CD4-positive, alpha-beta T cell (primary cell): Measurements from ENCODE around the gene MED17. TPM values are rescaled to one million over a fixed set of nuclear protein-coding genes. Genes with fewer than 3 reads are reported as not detected.

Experiments used
- ATAC-seq: fragments of 200-7000 bp; cut with Tn5 transposase; one replicate; pipeline ENCODE4 v1.10.0; 2022; ENCODE audit warnings: mild to moderate bottlenecking; ENCODE audit not compliant: poor library complexity
- CTCF ChIA-PET: fragments of 350-600 bp; sonication (Branson Sonifier 250); formaldehyde crosslinking; loops from one replicate; lab custom pipeline; 2021; ENCODE audit warnings: antibody characterized with exemption, inconsistent platforms; lab: Charles Lee
- POLR2A ChIA-PET: fragments of 350-600 bp; sonication (Branson Sonifier 250); formaldehyde crosslinking; loops from one replicate; lab custom pipeline; 2021; ENCODE audit warnings: antibody characterized with exemption, inconsistent platforms; lab: Charles Lee
- DNase-seq, 14 experiments: peaks; one replicate each; pipeline ENCODE4 v3.0.0-alpha.2; 2013 to 2020; ENCODE audit warnings: mixed read lengths in 2 of 14
- H3K27ac ChIP-seq, 2 donors: one replicate each; pipeline versions ENCODE4 v1.5.1 to v1.7.0; 2013; ENCODE audit warnings: low read length in 2 of 2, low read depth in 1 of 2, mild to moderate bottlenecking in 1 of 2
- H3K27me3 ChIP-seq, 2 experiments: 1 replicate in 1 of 2; 2 replicates in 1 of 2; pipeline versions ENCODE4 v1.6.1 to v1.7.0; 2013; ENCODE audit warnings: low read length in 2 of 2, control low read depth in 1 of 2, mild to moderate bottlenecking in 1 of 2, moderate library complexity in 1 of 2; ENCODE audit not compliant: insufficient read depth in 2 of 2, control insufficient read depth in 1 of 2
- H3K36me3 ChIP-seq: one replicate; pipeline ENCODE4 v1.6.1; 2013; ENCODE audit warnings: low read length, control low read depth; ENCODE audit not compliant: insufficient read depth
- H3K4me1 ChIP-seq: one replicate; pipeline ENCODE4 v1.6.1; 2013; ENCODE audit warnings: low read length, control low read depth; ENCODE audit not compliant: insufficient read depth
- H3K4me3 ChIP-seq: one replicate; pipeline ENCODE4 v1.5.1; 2013; ENCODE audit warnings: mild to moderate bottlenecking, low read length, moderate library complexity
- H3K9me3 ChIP-seq, 2 experiments: 1 replicate in 1 of 2; 2 replicates in 1 of 2; pipeline versions ENCODE4 v1.6.1 to v1.7.0; 2013; ENCODE audit warnings: low read length in 2 of 2, mild to moderate bottlenecking in 2 of 2, control low read depth in 1 of 2, moderate library complexity in 1 of 2; ENCODE audit not compliant: control insufficient read depth in 1 of 2, insufficient read depth in 1 of 2
- H3K27ac Mint-ChIP-seq: one replicate; pipeline ENCODE4 v1.8.0; 2020; ENCODE audit warnings: mixed read lengths
- H3K27me3 Mint-ChIP-seq: one replicate; pipeline ENCODE4 v1.8.0; 2021; ENCODE audit warnings: mixed read lengths
- H3K36me3 Mint-ChIP-seq: one replicate; pipeline ENCODE4 v1.8.0; 2021; ENCODE audit warnings: low read depth, mixed read lengths
- H3K4me1 Mint-ChIP-seq: one replicate; pipeline ENCODE4 v1.8.0; 2021; ENCODE audit warnings: low read depth, mixed read lengths
- H3K4me3 Mint-ChIP-seq: one replicate; pipeline ENCODE4 v1.8.0; 2020; ENCODE audit warnings: mild to moderate bottlenecking, mixed read lengths
- H3K9me3 Mint-ChIP-seq: one replicate; pipeline ENCODE4 v1.8.0; 2020; ENCODE audit warnings: mixed read lengths
- CTCF ChIP-seq: fragments of 200-600 bp; IDR thresholded peaks from one replicate; pipeline ENCODE4 v1.8.0; 2022; ENCODE audit warnings: antibody characterized with exemption, mild to moderate bottlenecking
- intact Hi-C, 2 experiments: fragments of 100-400 bp; cut with DNase I in 1 of 2; cut with micrococcal nuclease in 1 of 2; formaldehyde crosslinking; loops; one replicate each; pipeline versions ENCODE4 v1.15.1 to v1.9.0; 2023 to 2025; cut with DNase I, micrococcal nuclease
- total RNA-seq, 174 experiments: library from RNA in 2 of 174; stranded (reverse) in 2 of 174; gene quantifications; one replicate each; pipeline ENCODE4 v1.2.3 and lab custom pipeline; 2021 to 2026

The MED17 gene
- total RNA-seq, 2 experiments from 2014 or later = 63.1 to 63.6 TPM

- H3K4me3 Mint-ChIP-seq = peak within 1 kb of the TSS; percentile 98
- ChIA-PET CTCF (interaction anchor here (1.0 to 2.5 kb wide), 5 partner anchors 10 to 56 kb away, joined by 3 to 18 read pairs (median 4); partner anchors contain the start of gene MED17), POLR2A (interaction anchor here (0.6 to 3.3 kb wide), 31 partner anchors 10 to 1490 kb away, joined by 3 to 149 read pairs (median 4); partner anchors contain the start of genes ANKRD49, CEP295, CWC15 and ENDOD1)
- no peak for TF ChIP-seq CTCF
- no peaks in the 10 kb centered on the region for H3K9me3 Mint-ChIP-seq
- H3K27ac ChIP-seq = peak within 1 kb of the TSS; percentile 95 to 97
- H3K4me3 ChIP-seq = peak within 1 kb of the TSS; percentile 88
- peak within 1 kb of the TSS; percentile 98 for H3K27ac Mint-ChIP-seq
- H3K36me3 Mint-ChIP-seq = peaks cover 59% of the 10 kb centered on the region
- H3K27me3 Mint-ChIP-seq = no peaks in the 10 kb centered on the region
- DNase-seq (peak; percentile 92 to 99 (median 96)), ATAC-seq (peak; percentile 90)
- H3K27me3 ChIP-seq = no peaks in the 10 kb centered on the region
- H3K4me1 Mint-ChIP-seq = peaks cover 76% of the 10 kb centered on the region
- H3K36me3 ChIP-seq = peaks cover 34% of the 10 kb centered on the region
- no peaks in the 10 kb centered on the region for H3K9me3 ChIP-seq
- intact Hi-C loops = loop anchor here (1.0 to 5.0 kb wide), 5 partner anchors 42 to 1231 kb away; partner anchors contain the start of genes ANKRD49 (in 1 of the 2), CEP295 (in 1 of the 2), CWC15 (in 1 of the 2) and KDM4D (in 1 of the 2)
- H3K4me1 ChIP-seq = peaks cover 22% of the 10 kb centered on the region
These were observed 42.8 kb upstream of the MED17 start, which contains the start of the genes C11orf54 and TAF1D for GRCh38 chr11:93741094-93741881. Gene C11orf54 (plus strand): TSS chr11:93741672. CDS start chr11:93747394, 5,722 bp downstream. Gene TAF1D (minus strand): TSS chr11:93741495. CDS start chr11:93739304, 2,191 bp downstream.

- ATAC-seq = peak; percentile 22
- Histone ChIP-seq H3K4me3 (peak overlapping the region; percentile 88), H3K4me1 (peaks cover 22% of the 10 kb centered on the region), H3K36me3 (peaks cover 30% of the 10 kb centered on the region), H3K27me3 (no peaks in the 10 kb centered on the region), H3K9me3 (no peaks in the 10 kb centered on the region), H3K27ac (peak overlapping the region; percentile 95 to 97)
- no peak for DNase-seq
- POLR2A ChIA-PET = interaction anchor here (0.6 to 3.3 kb wide), 28 partner anchors 10 to 1489 kb away, joined by 3 to 149 read pairs (median 4); partner anchors contain the start of genes ANKRD49, CEP295, CWC15 and ENDOD1
- Mint-ChIP-seq H3K4me3 (peak overlapping the region; percentile 98), H3K9me3 (no peaks in the 10 kb centered on the region), H3K36me3 (peaks cover 53% of the 10 kb centered on the region), H3K27ac (peak overlapping the region; percentile 98), H3K27me3 (no peaks in the 10 kb centered on the region), H3K4me1 (peaks cover 72% of the 10 kb centered on the region)
- CTCF ChIA-PET = interaction anchor here (1.1 to 2.5 kb wide), 4 partner anchors 12 to 55 kb away, joined by 3 to 18 read pairs (median 5); partner anchors contain the start of gene MED17
- no peak for TF ChIP-seq CTCF
- intact Hi-C loops = loop anchor here (1.0 to 5.0 kb wide), 5 partner anchors 41 to 1230 kb away; partner anchors contain the start of genes ANKRD49 (in 1 of the 2), CEP295 (in 1 of the 2), CWC15 (in 1 of the 2) and KDM4D (in 1 of the 2)
These were observed 42.2 kb upstream of the MED17 start for GRCh38 chr11:93741882-93742226.

DNA sequence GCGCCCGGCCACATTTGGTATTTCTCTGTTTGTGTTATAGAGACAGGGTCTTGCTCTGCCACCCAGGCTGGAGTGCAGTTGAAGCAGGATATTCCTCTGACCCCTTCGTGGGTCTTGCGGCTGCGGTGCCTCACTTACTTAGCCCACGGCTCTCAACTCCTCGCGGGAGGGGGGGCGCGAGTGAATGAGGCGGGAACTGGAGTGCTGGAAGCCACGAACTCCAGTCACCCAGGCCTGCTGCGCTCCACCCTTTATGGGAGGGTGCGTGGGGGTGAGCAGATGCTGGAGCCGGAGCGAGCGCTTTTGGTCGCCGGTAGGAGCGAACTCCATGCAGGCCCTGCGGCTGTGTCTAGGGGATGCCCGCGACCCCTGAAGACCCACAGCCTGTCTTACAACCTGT is 40.8 kb upstream of the MED17 start:
- H3K36me3 ChIP-seq = peaks cover 16% of the 10 kb centered on the region
- no peaks in the 10 kb centered on the region for H3K27me3 ChIP-seq
- ChIA-PET CTCF (interaction anchor here (2.5 kb wide), 1 partner anchor 40 kb away, joined by 18 read pairs; the partner anchor contains the start of gene MED17), POLR2A (interaction anchor here (0.6 to 3.3 kb wide), 3 partner anchors 18 to 64 kb away, joined by 3 to 149 read pairs (median 34); partner anchors contain the start of gene MED17)
- TF ChIP-seq CTCF = no peak
- no peaks in the 10 kb centered on the region for H3K27me3 Mint-ChIP-seq
- H3K27ac ChIP-seq = no peak overlapping the region
- intact Hi-C loops = loop anchor here in 1 of 2 experiments (5.0 kb wide), 3 partner anchors 81 to 1229 kb away; partner anchors contain the start of genes ANKRD49, CEP295, CWC15 and KDM4D
- peaks cover 46% of the 10 kb centered on the region for H3K36me3 Mint-ChIP-seq
- peak overlapping the region; percentile 98 for H3K27ac Mint-ChIP-seq
- H3K4me3 ChIP-seq = no peak overlapping the region
- H3K9me3 ChIP-seq = no peaks in the 10 kb centered on the region
- peak overlapping the region; percentile 98 for H3K4me3 Mint-ChIP-seq
- peak in 1 of 14 experiments; percentile 25 for DNase-seq
- peaks cover 58% of the 10 kb centered on the region for H3K4me1 Mint-ChIP-seq
- no peak for ATAC-seq
- H3K9me3 Mint-ChIP-seq = no peaks in the 10 kb centered on the region
- H3K4me1 ChIP-seq = peaks cover 22% of the 10 kb centered on the region
